ENCODE data around the gene ZBTB25. TPM values are rescaled to one million over a fixed set of nuclear protein-coding genes. Genes with fewer than 3 reads are reported as not detected.

The ZBTB25 gene
- total RNA-seq, 1 donor from 2014 or later = 20.6 TPM

DNA sequence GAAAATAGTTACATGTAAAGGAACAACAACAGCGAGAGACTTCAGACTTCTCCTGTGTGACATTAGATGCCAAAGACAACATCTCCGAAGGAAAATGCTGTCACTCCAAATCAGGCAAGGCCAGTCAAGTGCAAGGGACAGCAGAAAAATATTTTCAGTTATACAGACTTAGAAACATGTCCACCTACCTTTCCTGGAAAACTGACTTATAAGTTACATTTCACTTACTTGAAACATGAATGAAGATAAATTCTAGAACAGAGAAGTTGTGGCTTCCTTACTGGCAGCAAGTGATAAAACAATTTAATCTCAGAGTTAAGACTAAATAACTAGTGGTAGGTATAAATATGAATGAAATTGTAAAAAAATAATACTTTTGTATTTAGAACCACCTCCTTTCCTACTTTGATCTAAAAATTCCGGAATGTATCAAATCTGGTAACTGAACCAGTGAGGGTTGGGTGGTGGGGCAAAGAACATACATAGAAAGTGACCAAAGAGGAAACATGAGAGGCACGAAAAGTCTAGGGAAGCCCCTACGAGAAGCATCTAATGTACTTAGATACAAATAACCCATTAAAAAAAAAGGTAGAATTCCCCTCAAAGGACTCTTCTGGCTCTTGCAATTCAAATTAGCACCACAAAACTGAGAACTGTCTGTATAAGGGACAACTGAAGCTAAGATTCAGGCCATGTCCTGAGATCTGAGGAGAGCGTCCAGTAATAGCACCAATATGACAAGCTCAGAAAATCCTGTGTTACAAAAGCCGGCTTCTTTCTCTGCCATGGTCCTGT, 94.3 kb downstream of the ZBTB25 start:
- Mint-ChIP-seq H3K4me1 (peaks cover 4% of the 10 kb centered on the region), H3K27ac (no peak overlapping the region), H3K36me3 (peaks cover 17% of the 10 kb centered on the region), H3K27me3 (ENCODE audit: low read depth) (no peaks in the 10 kb centered on the region), H3K9me3 (no peaks in the 10 kb centered on the region), H3K4me3 (no peak overlapping the region)
- TF ChIP-seq, protein P1, sequence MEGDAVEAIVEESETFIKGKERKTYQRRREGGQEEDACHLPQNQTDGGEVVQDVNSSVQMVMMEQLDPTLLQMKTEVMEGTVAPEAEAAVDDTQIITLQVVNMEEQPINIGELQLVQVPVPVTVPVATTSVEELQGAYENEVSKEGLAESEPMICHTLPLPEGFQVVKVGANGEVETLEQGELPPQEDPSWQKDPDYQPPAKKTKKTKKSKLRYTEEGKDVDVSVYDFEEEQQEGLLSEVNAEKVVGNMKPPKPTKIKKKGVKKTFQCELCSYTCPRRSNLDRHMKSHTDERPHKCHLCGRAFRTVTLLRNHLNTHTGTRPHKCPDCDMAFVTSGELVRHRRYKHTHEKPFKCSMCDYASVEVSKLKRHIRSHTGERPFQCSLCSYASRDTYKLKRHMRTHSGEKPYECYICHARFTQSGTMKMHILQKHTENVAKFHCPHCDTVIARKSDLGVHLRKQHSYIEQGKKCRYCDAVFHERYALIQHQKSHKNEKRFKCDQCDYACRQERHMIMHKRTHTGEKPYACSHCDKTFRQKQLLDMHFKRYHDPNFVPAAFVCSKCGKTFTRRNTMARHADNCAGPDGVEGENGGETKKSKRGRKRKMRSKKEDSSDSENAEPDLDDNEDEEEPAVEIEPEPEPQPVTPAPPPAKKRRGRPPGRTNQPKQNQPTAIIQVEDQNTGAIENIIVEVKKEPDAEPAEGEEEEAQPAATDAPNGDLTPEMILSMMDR (IDR thresholded peaks at IDR 0.05; ENCODE audit: unreplicated experiment) = no peak
- no peak for DNase-seq (ENCODE audit: low spot score in 2 of 2, unreplicated experiment in 2 of 2)

DNA sequence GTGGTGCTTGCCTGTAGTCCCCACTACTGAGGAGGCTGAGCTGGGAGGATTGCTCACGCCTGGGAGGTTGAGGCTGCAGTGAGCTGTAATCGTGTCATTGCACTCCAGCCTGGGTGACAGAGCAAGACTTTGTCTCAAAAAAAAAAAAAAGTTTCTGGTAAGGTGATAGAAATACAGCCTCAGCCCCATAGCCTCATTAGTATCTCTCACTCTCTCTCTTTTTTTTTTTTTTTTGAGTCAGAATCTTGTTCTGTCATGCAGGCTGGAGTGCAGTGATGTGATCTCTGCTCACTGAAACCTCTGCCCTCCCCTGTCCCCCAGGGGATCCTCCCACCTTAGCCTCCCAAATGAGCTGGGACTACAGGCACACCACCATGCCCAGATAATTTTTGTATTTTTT, 96.3 kb downstream of the ZBTB25 start:
- no peak overlapping the region for H3K4me3 Mint-ChIP-seq
- H3K36me3 Mint-ChIP-seq = peaks cover 24% of the 10 kb centered on the region
- H3K27me3 Mint-ChIP-seq (ENCODE audit: low read depth) = no peaks in the 10 kb centered on the region
- TF ChIP-seq, protein P1 (IDR thresholded peaks at IDR 0.05; ENCODE audit: unreplicated experiment) = no peak
- DNase-seq (ENCODE audit: low spot score in 2 of 2, unreplicated experiment in 2 of 2) = no peak
- peaks cover 4% of the 10 kb centered on the region for H3K4me1 Mint-ChIP-seq
- H3K27ac Mint-ChIP-seq = no peak overlapping the region
- no peaks in the 10 kb centered on the region for H3K9me3 Mint-ChIP-seq

DNA sequence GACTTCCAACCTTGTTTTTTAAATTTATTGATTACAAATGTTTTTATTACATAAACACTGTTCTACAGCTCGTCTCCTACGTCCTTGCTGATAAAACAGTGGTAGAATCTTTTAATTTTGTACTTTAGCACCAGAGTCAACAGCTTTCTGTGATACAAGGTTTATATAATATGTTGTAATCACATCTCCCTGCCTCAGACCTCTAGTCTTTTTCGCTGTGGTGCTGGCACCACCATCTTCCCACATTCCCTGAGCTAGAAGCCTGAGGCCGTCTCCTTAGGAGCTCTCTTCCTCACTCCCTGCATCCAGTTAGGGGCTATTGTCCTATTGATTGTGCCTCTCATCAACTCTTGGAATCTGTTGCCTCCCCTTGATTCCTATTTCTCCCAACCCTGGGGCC, 98.3 kb downstream of the ZBTB25 start:
- Mint-ChIP-seq H3K9me3 (no peaks in the 10 kb centered on the region), H3K36me3 (peaks cover 12% of the 10 kb centered on the region)
- no peak for DNase-seq (ENCODE audit: low spot score in 2 of 2, unreplicated experiment in 2 of 2)

DNA sequence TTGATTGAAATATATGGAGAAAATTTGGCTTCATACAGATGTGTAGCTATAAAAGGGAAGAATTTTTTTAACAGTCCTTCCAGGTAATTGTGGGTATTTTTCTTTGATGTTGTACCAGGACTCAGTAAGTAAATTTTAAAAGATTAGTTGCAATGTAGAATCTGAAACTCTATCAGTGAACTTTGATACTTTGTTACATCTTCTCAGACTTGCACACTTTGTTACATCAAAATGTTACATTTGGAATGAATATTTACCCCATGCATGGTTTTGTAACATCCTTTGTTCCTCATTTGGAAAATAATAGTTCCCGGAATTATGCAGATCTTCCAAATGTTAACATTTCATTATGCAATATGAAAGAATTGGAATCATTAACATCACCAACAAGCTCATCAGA, 101.7 kb downstream of the ZBTB25 start:
- H3K36me3 Mint-ChIP-seq = peaks cover 14% of the 10 kb centered on the region
- TF ChIP-seq, protein P1 (IDR thresholded peaks at IDR 0.05; ENCODE audit: unreplicated experiment) = no peak
- no peak overlapping the region for H3K27ac Mint-ChIP-seq
- no peaks in the 10 kb centered on the region for H3K4me1 Mint-ChIP-seq
- H3K9me3 Mint-ChIP-seq = no peaks in the 10 kb centered on the region
- no peaks in the 10 kb centered on the region for H3K27me3 Mint-ChIP-seq (ENCODE audit: low read depth)
- no peak overlapping the region for H3K4me3 Mint-ChIP-seq
- no peak for DNase-seq (ENCODE audit: low spot score in 2 of 2, unreplicated experiment in 2 of 2)

More for the DNA sequence above, 98.3 kb downstream of the ZBTB25 start:
- H3K4me1 Mint-ChIP-seq = no peaks in the 10 kb centered on the region
- no peak overlapping the region for H3K27ac Mint-ChIP-seq
- no peak overlapping the region for H3K4me3 Mint-ChIP-seq
- no peaks in the 10 kb centered on the region for H3K27me3 Mint-ChIP-seq (ENCODE audit: low read depth)
- TF ChIP-seq, protein P1 (IDR thresholded peaks at IDR 0.05; ENCODE audit: unreplicated experiment) = no peak

DNA sequence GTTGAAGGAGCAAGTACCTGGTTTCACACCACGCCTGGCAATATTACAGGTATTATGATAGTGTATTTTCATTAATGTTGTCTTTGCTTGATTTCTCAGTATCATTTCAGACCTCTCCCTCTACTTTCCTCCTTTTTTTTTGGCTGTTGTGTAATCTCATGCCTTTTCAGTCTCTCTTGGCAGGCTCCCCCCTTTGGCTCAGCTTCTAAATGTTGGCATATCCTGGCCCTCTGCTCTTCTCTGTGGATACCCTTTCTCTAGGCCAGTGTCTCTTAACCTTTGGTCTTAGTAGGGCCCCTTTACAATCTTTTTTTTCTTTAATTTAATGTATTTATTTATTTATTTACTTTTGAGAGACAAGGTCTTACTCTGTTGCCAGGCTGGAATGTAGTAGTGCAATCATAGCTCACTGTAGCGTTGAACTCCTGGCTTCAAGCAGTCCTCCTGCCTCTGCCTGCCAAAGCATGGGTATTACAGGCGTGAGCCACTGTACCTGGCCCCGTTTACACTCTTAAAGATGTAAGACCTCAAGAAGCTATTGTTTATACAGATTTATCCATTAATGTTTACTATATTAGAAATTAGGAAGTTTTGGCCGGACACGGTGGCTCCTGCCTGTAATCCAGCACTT, 102.7 kb downstream of the ZBTB25 start:
- Mint-ChIP-seq H3K4me3 (no peak overlapping the region), H3K4me1 (no peaks in the 10 kb centered on the region), H3K27me3 (ENCODE audit: low read depth) (no peaks in the 10 kb centered on the region), H3K9me3 (no peaks in the 10 kb centered on the region), H3K27ac (no peak overlapping the region), H3K36me3 (peaks cover 14% of the 10 kb centered on the region)
- TF ChIP-seq, protein P1 (IDR thresholded peaks at IDR 0.05; ENCODE audit: unreplicated experiment) = no peak
- no peak for DNase-seq (ENCODE audit: low spot score in 2 of 2, unreplicated experiment in 2 of 2)

Other genes starting within 250 kb of the ZBTB25 start
- gene ESR2, start 209.5 kb downstream of the ZBTB25 start, total RNA-seq = 0.31 to 0.44 TPM (median 0.43 TPM) in 3 replicates
- gene MTHFD1, start 115.5 kb downstream of the ZBTB25 start, total RNA-seq = 43.3 to 48.6 TPM (median 46.6 TPM) in 3 replicates
- gene AKAP5, start 38.3 kb downstream of the ZBTB25 start, total RNA-seq = 2.0 to 2.1 TPM (median 2.1 TPM) in 3 replicates
- 66.3 to 67.4 TPM (median 66.4 TPM) in 3 replicates for gene ZBTB1, start 932 bp upstream of the ZBTB25 start, total RNA-seq
- 10.1 to 10.6 TPM (median 10.5 TPM) in 3 replicates for gene HSPA2, start 36.9 kb upstream of the ZBTB25 start, total RNA-seq
- 0.66 to 1.3 TPM (median 0.81 TPM) in 3 replicates for gene PPP1R36, start 46.1 kb upstream of the ZBTB25 start, total RNA-seq
- 141 to 142 TPM (median 142 TPM) in 3 replicates for gene PLEKHG3, start 200.6 kb upstream of the ZBTB25 start, total RNA-seq